ENCODE measurements around the gene SYDE1. TPM values are rescaled to one million over a fixed set of nuclear protein-coding genes. Genes with fewer than 3 reads are reported as not detected.

The SYDE1 gene
- total RNA-seq, 1 experiment from 2014 or later: 15.0 TPM

GRCh38 chr19:15125232-15126067, 18.2 kb downstream of the SYDE1 start:
- DNase-seq (ENCODE audit: low read depth): peak; percentile 97

GRCh38 chr19:15126131-15126910, 19.1 kb downstream of the SYDE1 start:
- no peak for DNase-seq (ENCODE audit: low read depth)

GRCh38 chr19:15128162-15128770, 21.1 kb downstream of the SYDE1 start:
- no peak for DNase-seq (ENCODE audit: low read depth)

GRCh38 chr19:15129856-15130585, 22.8 kb downstream of the SYDE1 start:
- DNase-seq (ENCODE audit: low read depth): no peak

GRCh38 chr19:15136234-15136954, 29.2 kb downstream of the SYDE1 start:
- peak; percentile 31 for DNase-seq (ENCODE audit: low read depth)

- DNase-seq (ENCODE audit: low read depth): no peak
These were observed 30.6 kb downstream of the SYDE1 start for GRCh38 chr19:15137777-15138176.

GRCh38 chr19:15138427-15138826, 31.2 kb downstream of the SYDE1 start:
- DNase-seq (ENCODE audit: low read depth): peak; percentile 35

GRCh38 chr19:15141143-15141542, 33.9 kb downstream of the SYDE1 start:
- DNase-seq (ENCODE audit: low read depth): no peak

- DNase-seq (ENCODE audit: low read depth): no peak
These were observed 35.1 kb downstream of the SYDE1 start for GRCh38 chr19:15142313-15142712.

- peak; percentile 58 for DNase-seq (ENCODE audit: low read depth)
These were observed 36.9 kb downstream of the SYDE1 start for GRCh38 chr19:15144046-15144646.

GRCh38 chr19:15147090-15147489, 39.9 kb downstream of the SYDE1 start:
- no peak for DNase-seq (ENCODE audit: low read depth)

GRCh38 chr19:15149737-15150136, 42.5 kb downstream of the SYDE1 start:
- DNase-seq (ENCODE audit: low read depth): no peak

GRCh38 chr19:15154002-15154612, 46.9 kb downstream of the SYDE1 start:
- peak; percentile 56 for DNase-seq (ENCODE audit: low read depth)

GRCh38 chr19:15155296-15155695, 48.1 kb downstream of the SYDE1 start:
- no peak for DNase-seq (ENCODE audit: low read depth)

GRCh38 chr19:15156391-15156790, 49.2 kb downstream of the SYDE1 start:
- DNase-seq (ENCODE audit: low read depth): no peak

- peak; percentile 45 for DNase-seq (ENCODE audit: low read depth)
These were observed 52.0 kb downstream of the SYDE1 start for GRCh38 chr19:15159251-15159650.

- DNase-seq (ENCODE audit: low read depth): peak; percentile 54
These were observed 54.1 kb downstream of the SYDE1 start for GRCh38 chr19:15161028-15161984.
